Panc1 (cell line): ENCODE results near the gene TBX2. TPM values are rescaled to one million over a fixed set of nuclear protein-coding genes. Genes with fewer than 3 reads are reported as not detected.

ENCODE experiments used
- ATAC-seq: fragments of 200-7000 bp; cut with Tn5 transposase; 2 replicates; pipeline ENCODE4 v1.9.1; 2020; ENCODE audit warnings: mild to moderate bottlenecking, moderate library complexity
- BruUV-seq: library from RNA; stranded (reverse); fragments of 400-500 nt; replicated peaks from 2 replicates; lab custom pipeline; 2021; lab: Mats Ljungman, UMichigan
- CTCF ChIA-PET: fragments of 300-600 bp; sonication (Branson Sonifier 250); formaldehyde crosslinking; loops from one replicate; lab custom pipeline; 2022; ENCODE audit warnings: antibody characterized with exemption; lab: Charles Lee
- POLR2A ChIA-PET: fragments of 300-600 bp; sonication (Branson Sonifier 250); formaldehyde crosslinking; loops from one replicate; lab custom pipeline; 2022; ENCODE audit warnings: antibody characterized with exemption; lab: Charles Lee
- DNase-seq: peaks from one replicate; pipeline ENCODE4 v3.0.0-alpha.2; 2010; ENCODE audit warnings: low read depth, low spot score
- H3K27ac ChIP-seq: 2 replicates; pipeline ENCODE4 v1.5.1; 2011; ENCODE audit warnings: mild to moderate bottlenecking, low read length, inconsistent platforms
- H3K27me3 ChIP-seq: fragments of 200-500 bp; sonication (Bioruptor generic); 2 replicates; pipeline ENCODE4 v1.6.0; 2014; ENCODE audit warnings: low read length, inconsistent platforms; ENCODE audit not compliant: control insufficient read depth, insufficient read depth
- H3K36me3 ChIP-seq: fragments of 200-500 bp; sonication (Bioruptor generic); 2 replicates; pipeline ENCODE4 v1.5.1; 2014; ENCODE audit warnings: inconsistent platforms, mild to moderate bottlenecking, low read length, moderate library complexity; ENCODE audit not compliant: control insufficient read depth, insufficient read depth
- H3K4me1 ChIP-seq: 2 replicates; pipeline ENCODE4 v1.5.1; 2011; ENCODE audit warnings: inconsistent platforms, mild to moderate bottlenecking, low read length, moderate library complexity; ENCODE audit not compliant: control insufficient read depth, insufficient read depth
- H3K4me3 ChIP-seq, 2 experiments: 2 replicates each; pipeline ENCODE4 v1.5.1; 2011 to 2012; ENCODE audit warnings: low read depth in 2 of 2, low read length in 2 of 2, mild to moderate bottlenecking in 2 of 2, inconsistent platforms in 1 of 2, moderate library complexity in 1 of 2
- H3K9me3 ChIP-seq: fragments of 200-500 bp; sonication (Bioruptor generic); 2 replicates; pipeline ENCODE4 v1.5.1; 2014; ENCODE audit warnings: low read depth, mild to moderate bottlenecking, inconsistent platforms, low read length, moderate library complexity; ENCODE audit not compliant: control insufficient read depth, insufficient read depth
- POLR2AphosphoS5 ChIP-seq: IDR thresholded peaks from 2 replicates; pipeline ENCODE4 v1.6.1; 2012; ENCODE audit warnings: mild to moderate bottlenecking, low read depth, low read length, moderate library complexity
- SIN3A ChIP-seq: IDR thresholded peaks from 2 replicates; pipeline ENCODE4 v1.6.1; 2012; ENCODE audit warnings: low read depth, mild to moderate bottlenecking, low read length, moderate library complexity, borderline replicate concordance; ENCODE audit not compliant: insufficient read depth
- TCF7L2 ChIP-seq: IDR thresholded peaks from 2 replicates; pipeline ENCODE4 v1.6.1; 2011; ENCODE audit warnings: mild to moderate bottlenecking, low read depth, low read length, inconsistent platforms
- in situ Hi-C: cut with HindIII; loops from 2 replicates; pipeline ENCODE4 v1.10.0; 2016; ENCODE audit warnings: low sequenced_read_pairs, low pct_unique_long_range_greater_than_20kb
- intact Hi-C: fragments of 100-400 bp; cut with micrococcal nuclease; formaldehyde crosslinking; loops from one replicate; pipeline ENCODE4 v1.10.0; 2022; ENCODE audit not compliant: unreplicated experiment
- total RNA-seq: library from RNA; stranded (reverse); gene quantifications from one replicate; pipeline ENCODE4 v1.2.1, GENCODE V29; 2021; ENCODE audit not compliant: unreplicated experiment
- TF ChIP-seq, protein P1 (sequence below): fragments of 450-650 bp; IDR thresholded peaks from 2 replicates; pipeline ENCODE4 v1.5.1; 2017; ENCODE audit warnings: mild to moderate bottlenecking
- TF ChIP-seq, protein P2 (sequence below), 2 experiments: IDR thresholded peaks; 2 replicates each; pipeline ENCODE4 v1.6.1; 2011 to 2012; ENCODE audit warnings: low read depth in 2 of 2, control low read depth in 1 of 2, low read length in 1 of 2, mild to moderate bottlenecking in 1 of 2, moderate library complexity in 1 of 2; ENCODE audit not compliant: insufficient read depth in 1 of 2

TBX2 gene
- total RNA-seq, 1 experiment from 2014 or later = 35.6 TPM

DNA sequence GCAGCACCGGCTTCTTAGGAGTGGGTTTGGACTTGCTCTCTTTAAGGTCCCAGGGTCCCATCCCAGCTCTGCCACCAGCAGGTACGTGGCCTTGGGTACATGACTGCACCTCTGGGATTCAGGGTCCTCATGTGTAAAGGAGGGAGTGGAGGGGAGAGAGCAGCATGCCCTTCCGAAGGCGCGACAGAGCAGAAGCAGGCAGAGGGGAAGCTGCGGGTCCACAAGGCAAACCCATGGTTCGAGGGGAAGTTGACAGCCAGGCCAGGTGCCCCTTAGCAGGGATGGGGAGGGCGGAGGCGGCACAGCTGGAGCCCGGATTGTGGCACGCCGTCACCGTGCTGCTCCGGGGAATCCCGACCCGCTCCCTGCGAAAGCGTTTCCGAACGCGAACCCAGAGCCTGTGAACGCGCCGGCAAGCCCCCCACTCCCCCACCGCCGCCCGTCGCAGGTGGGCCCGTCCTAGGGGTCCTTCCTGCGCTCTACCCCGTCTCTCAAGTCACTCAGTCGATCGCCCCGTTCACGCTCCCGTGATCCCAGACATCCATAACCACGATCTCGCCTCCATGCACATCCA, 4.1 kb upstream of the TBX2 start:
- ATAC-seq = no peak
- ChIA-PET POLR2A (no interaction called here), CTCF (no interaction called here)
- Histone ChIP-seq H3K4me3 (no peak overlapping the region), H3K36me3 (no peaks in the 10 kb centered on the region), H3K4me1 (peaks cover 24% of the 10 kb centered on the region), H3K27me3 (no peaks in the 10 kb centered on the region), H3K27ac (peak overlapping the region; percentile 54; the same call in 1 of the 2 replicates), H3K9me3 (no peaks in the 10 kb centered on the region)
- no peak for TF ChIP-seq POLR2AphosphoS5
- TF ChIP-seq SIN3A = no peak
- TF ChIP-seq, protein P1, sequence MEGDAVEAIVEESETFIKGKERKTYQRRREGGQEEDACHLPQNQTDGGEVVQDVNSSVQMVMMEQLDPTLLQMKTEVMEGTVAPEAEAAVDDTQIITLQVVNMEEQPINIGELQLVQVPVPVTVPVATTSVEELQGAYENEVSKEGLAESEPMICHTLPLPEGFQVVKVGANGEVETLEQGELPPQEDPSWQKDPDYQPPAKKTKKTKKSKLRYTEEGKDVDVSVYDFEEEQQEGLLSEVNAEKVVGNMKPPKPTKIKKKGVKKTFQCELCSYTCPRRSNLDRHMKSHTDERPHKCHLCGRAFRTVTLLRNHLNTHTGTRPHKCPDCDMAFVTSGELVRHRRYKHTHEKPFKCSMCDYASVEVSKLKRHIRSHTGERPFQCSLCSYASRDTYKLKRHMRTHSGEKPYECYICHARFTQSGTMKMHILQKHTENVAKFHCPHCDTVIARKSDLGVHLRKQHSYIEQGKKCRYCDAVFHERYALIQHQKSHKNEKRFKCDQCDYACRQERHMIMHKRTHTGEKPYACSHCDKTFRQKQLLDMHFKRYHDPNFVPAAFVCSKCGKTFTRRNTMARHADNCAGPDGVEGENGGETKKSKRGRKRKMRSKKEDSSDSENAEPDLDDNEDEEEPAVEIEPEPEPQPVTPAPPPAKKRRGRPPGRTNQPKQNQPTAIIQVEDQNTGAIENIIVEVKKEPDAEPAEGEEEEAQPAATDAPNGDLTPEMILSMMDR = no peak
- TF ChIP-seq, protein P2, sequence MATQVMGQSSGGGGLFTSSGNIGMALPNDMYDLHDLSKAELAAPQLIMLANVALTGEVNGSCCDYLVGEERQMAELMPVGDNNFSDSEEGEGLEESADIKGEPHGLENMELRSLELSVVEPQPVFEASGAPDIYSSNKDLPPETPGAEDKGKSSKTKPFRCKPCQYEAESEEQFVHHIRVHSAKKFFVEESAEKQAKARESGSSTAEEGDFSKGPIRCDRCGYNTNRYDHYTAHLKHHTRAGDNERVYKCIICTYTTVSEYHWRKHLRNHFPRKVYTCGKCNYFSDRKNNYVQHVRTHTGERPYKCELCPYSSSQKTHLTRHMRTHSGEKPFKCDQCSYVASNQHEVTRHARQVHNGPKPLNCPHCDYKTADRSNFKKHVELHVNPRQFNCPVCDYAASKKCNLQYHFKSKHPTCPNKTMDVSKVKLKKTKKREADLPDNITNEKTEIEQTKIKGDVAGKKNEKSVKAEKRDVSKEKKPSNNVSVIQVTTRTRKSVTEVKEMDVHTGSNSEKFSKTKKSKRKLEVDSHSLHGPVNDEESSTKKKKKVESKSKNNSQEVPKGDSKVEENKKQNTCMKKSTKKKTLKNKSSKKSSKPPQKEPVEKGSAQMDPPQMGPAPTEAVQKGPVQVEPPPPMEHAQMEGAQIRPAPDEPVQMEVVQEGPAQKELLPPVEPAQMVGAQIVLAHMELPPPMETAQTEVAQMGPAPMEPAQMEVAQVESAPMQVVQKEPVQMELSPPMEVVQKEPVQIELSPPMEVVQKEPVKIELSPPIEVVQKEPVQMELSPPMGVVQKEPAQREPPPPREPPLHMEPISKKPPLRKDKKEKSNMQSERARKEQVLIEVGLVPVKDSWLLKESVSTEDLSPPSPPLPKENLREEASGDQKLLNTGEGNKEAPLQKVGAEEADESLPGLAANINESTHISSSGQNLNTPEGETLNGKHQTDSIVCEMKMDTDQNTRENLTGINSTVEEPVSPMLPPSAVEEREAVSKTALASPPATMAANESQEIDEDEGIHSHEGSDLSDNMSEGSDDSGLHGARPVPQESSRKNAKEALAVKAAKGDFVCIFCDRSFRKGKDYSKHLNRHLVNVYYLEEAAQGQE (IDR thresholded peaks at IDR 0.05; ENCODE audit: insufficient read depth in 1 of 2, low read depth in 2 of 2, low read length in 1 of 2) = no peak
- no peak for TF ChIP-seq TCF7L2
- in situ Hi-C loops (no loop called here), intact Hi-C loops (loop anchor here (10.0 kb wide), 1 partner anchor 391 kb away; no protein-coding TSS in a partner anchor)
- no peak for DNase-seq
- no TSS peak for BruUV-seq

DNA sequence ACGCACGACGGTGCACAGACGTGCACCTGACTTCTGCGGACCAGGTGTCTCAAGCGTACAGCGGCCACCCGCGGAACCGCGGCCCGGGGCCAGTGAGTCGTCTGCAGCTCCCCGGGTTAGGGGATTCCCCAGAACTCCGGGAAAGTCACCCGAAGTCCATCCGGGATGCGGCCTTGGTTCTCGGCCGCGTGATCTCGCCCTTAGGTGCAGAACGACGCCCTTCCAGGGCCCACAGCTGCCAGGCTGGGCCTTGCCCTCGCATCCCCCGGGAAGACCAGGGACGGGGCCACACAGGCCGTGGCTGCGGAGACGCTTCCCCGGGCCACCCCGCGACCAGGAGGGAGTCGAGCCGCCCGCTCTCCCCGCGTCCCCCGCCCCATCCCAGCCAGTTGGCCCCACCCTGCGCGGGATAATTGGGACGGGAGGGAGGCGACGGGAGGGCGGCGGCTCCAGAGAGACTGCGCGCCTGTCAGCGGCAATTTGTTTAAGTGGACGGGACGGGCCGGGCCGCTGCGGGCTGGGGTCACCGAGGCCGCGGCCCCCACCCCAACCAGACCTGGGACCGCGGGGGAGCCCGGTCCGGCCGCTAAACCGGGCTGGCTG, 3.6 kb upstream of the TBX2 start:
- TF ChIP-seq, protein P2 (IDR thresholded peaks at IDR 0.05; ENCODE audit: insufficient read depth in 1 of 2, low read depth in 2 of 2, low read length in 1 of 2) = no peak
- no peak for TF ChIP-seq SIN3A
- TF ChIP-seq POLR2AphosphoS5 = no peak
- TF ChIP-seq TCF7L2 = no peak
- TF ChIP-seq, protein P1 = no peak
- H3K27me3 ChIP-seq = no peaks in the 10 kb centered on the region
- H3K9me3 ChIP-seq = no peaks in the 10 kb centered on the region
- ATAC-seq = no peak
- in situ Hi-C loops (no loop called here), intact Hi-C loops (loop anchor here (10.0 kb wide), 1 partner anchor 391 kb away; no protein-coding TSS in a partner anchor)
- CTCF ChIA-PET = no interaction called here
- POLR2A ChIA-PET = no interaction called here
- DNase-seq = no peak
- no TSS peak for BruUV-seq
- H3K4me3 ChIP-seq = no peak overlapping the region
- no peaks in the 10 kb centered on the region for H3K36me3 ChIP-seq
- peaks cover 24% of the 10 kb centered on the region for H3K4me1 ChIP-seq
- H3K27ac ChIP-seq = no peak overlapping the region
